Measurements from ENCODE around the gene DHRS11. TPM values are rescaled to one million over a fixed set of nuclear protein-coding genes. Genes with fewer than 3 reads are reported as not detected.

The DHRS11 gene
- polyA plus RNA-seq, 3 donors: 1.2 to 4.3 (median 2.7) TPM

DNA sequence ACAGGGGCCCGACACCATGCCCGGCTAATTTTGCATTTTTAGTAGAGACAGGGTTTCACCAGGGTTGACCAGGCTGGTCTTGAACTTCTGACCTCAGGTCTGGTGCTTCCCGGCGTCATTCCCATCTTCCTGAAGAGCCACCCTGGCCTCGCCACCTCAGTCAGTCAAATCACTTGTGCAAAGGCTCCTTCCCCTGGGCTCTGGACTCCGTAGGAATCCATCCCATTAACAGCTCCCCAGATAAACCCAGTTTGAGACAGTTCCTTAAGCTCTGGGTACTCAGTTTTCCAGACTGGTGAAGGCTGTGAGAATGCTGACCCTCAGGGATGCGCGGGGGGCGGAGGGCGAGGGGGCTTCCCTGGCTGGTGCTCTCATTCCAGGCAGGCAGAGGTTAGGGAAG, 49.2 kb downstream of the DHRS11 start:
- no peak overlapping the region for H3K4me2 ChIP-seq (replicated peaks; ENCODE audit: extremely low read depth, low read length, poor library complexity, severe bottlenecking)
- H2AFZ ChIP-seq (ENCODE audit: insufficient read depth, low read depth, low read length, poor library complexity, severe bottlenecking): no peak overlapping the region
- Mint-ChIP-seq H3K9me3 (peaks cover 0 to 8% (median 2%) of the 10 kb centered on the region in 7 donors), H3K27me3 (ENCODE audit: low read depth in 3 of 3) (peaks cover 61 to 75% (median 71%) of the 10 kb centered on the region in 3 donors), H3K4me3 (peak overlapping the region in 1 of 2 donors; percentile 74), H3K27ac (peak overlapping the region in 1 of 7 donors; percentile 56), H3K36me3 (peaks cover 0 to 2% of the 10 kb centered on the region in 2 donors), H3K4me1 (peaks cover 4% of the 10 kb centered on the region)
- no peak for DNase-seq
- H3K36me3 ChIP-seq (replicated peaks in 1 of 2; ENCODE audit: control insufficient read depth in 1 of 2, insufficient read depth in 2 of 2, low read length in 2 of 2): no peaks in the 10 kb centered on the region
- TF ChIP-seq, protein P1, sequence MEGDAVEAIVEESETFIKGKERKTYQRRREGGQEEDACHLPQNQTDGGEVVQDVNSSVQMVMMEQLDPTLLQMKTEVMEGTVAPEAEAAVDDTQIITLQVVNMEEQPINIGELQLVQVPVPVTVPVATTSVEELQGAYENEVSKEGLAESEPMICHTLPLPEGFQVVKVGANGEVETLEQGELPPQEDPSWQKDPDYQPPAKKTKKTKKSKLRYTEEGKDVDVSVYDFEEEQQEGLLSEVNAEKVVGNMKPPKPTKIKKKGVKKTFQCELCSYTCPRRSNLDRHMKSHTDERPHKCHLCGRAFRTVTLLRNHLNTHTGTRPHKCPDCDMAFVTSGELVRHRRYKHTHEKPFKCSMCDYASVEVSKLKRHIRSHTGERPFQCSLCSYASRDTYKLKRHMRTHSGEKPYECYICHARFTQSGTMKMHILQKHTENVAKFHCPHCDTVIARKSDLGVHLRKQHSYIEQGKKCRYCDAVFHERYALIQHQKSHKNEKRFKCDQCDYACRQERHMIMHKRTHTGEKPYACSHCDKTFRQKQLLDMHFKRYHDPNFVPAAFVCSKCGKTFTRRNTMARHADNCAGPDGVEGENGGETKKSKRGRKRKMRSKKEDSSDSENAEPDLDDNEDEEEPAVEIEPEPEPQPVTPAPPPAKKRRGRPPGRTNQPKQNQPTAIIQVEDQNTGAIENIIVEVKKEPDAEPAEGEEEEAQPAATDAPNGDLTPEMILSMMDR (IDR thresholded peaks at IDR 0.05): no peak
- H4K20me1 ChIP-seq (ENCODE audit: insufficient read depth, low read length): no peaks in the 10 kb centered on the region
- H3K27ac ChIP-seq (ENCODE audit: low read depth in 1 of 2, low read length in 2 of 2): no peak overlapping the region
- intact Hi-C loops (cut with micrococcal nuclease): no loop called here
- H3K79me2 ChIP-seq (ENCODE audit: insufficient read depth, low read length): no peaks in the 10 kb centered on the region
- H3K27me3 ChIP-seq (ENCODE audit: control insufficient read depth in 2 of 2, insufficient read depth in 2 of 2, low read length in 2 of 2): peaks cover 46 to 69% of the 10 kb centered on the region in 2 donors
- peaks cover 0 to 16% of the 10 kb centered on the region in 2 donors for H3K9me3 ChIP-seq (replicated peaks in 1 of 2; ENCODE audit: control insufficient read depth in 1 of 2, insufficient read depth in 1 of 2, low read length in 2 of 2)
- no peak overlapping the region for H3K4me3 ChIP-seq (replicated peaks in 1 of 3; ENCODE audit: low read depth in 2 of 3, low read length in 3 of 3)
- 79% methylated on average over 5 of the region's 10 CpGs for WGBS (ENCODE audit: insufficient coverage)
- no peak overlapping the region for H3K9ac ChIP-seq (ENCODE audit: insufficient read depth, low read length, poor library complexity, severe bottlenecking)
- H3K4me1 ChIP-seq (ENCODE audit: control insufficient read depth in 1 of 2, insufficient read depth in 2 of 2, low read length in 2 of 2): no peaks in the 10 kb centered on the region

DNA sequence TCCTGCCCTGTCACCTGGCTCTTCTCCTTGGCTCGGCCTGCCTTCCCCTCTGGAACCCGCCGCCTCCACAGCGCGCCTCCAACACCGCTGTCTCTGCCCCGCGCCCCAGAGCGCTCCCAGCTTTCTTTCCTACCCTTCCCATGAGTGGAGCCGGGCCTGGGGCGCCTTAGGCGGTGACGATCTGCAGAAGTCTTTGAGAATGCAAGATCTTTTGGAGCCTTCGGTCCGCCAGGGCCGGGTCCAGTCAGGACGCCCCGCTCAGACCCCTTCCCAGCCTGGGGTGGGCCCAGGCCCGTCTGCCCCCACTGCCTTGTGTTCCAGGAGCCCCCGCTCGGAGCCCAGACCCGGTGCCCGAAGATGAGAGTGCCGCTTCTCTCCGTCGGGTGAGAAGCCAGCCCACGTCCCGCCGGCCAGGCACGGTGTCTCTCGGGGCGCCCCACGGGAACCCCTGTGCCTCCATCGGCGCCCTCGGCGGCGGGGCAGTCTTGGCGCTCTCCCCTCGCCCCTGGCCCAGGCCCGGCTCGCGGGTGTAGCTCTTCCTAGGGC, 49.7 kb downstream of the DHRS11 start:
- Mint-ChIP-seq H3K36me3 (peaks cover 0 to 2% of the 10 kb centered on the region in 2 donors), H3K27ac (no peak overlapping the region), H3K4me1 (peaks cover 4% of the 10 kb centered on the region), H3K27me3 (ENCODE audit: low read depth in 3 of 3) (peaks cover 63 to 74% (median 73%) of the 10 kb centered on the region in 3 donors), H3K9me3 (peaks cover 0 to 8% (median 2%) of the 10 kb centered on the region in 7 donors), H3K4me3 (peak overlapping the region in 1 of 2 donors; percentile 83)
- Histone ChIP-seq H3K36me3 (replicated peaks in 1 of 2; ENCODE audit: control insufficient read depth in 1 of 2, insufficient read depth in 2 of 2, low read length in 2 of 2) (no peaks in the 10 kb centered on the region), H3K9me3 (replicated peaks in 1 of 2; ENCODE audit: control insufficient read depth in 1 of 2, insufficient read depth in 1 of 2, low read length in 2 of 2) (peaks cover 0 to 16% of the 10 kb centered on the region in 2 donors), H3K4me1 (ENCODE audit: control insufficient read depth in 1 of 2, insufficient read depth in 2 of 2, low read length in 2 of 2) (no peaks in the 10 kb centered on the region), H3K9ac (ENCODE audit: insufficient read depth, low read length, poor library complexity, severe bottlenecking) (peak overlapping the region; percentile 4), H3K27ac (ENCODE audit: low read depth in 1 of 2, low read length in 2 of 2) (no peak overlapping the region), H3K27me3 (ENCODE audit: control insufficient read depth in 2 of 2, insufficient read depth in 2 of 2, low read length in 2 of 2) (peaks cover 46 to 69% of the 10 kb centered on the region in 2 donors), H4K20me1 (ENCODE audit: insufficient read depth, low read length) (no peaks in the 10 kb centered on the region), H2AFZ (ENCODE audit: insufficient read depth, low read depth, low read length, poor library complexity, severe bottlenecking) (no peak overlapping the region), H3K4me2 (replicated peaks; ENCODE audit: extremely low read depth, low read length, poor library complexity, severe bottlenecking) (no peak overlapping the region), H3K4me3 (replicated peaks in 1 of 3; ENCODE audit: low read depth in 2 of 3, low read length in 3 of 3) (no peak overlapping the region), H3K79me2 (ENCODE audit: insufficient read depth, low read length) (no peaks in the 10 kb centered on the region)
- TF ChIP-seq, protein P1 (IDR thresholded peaks at IDR 0.05): no peak
- no peak for DNase-seq
- whole genome bisulfite sequencing (ENCODE audit: insufficient coverage): 5% methylated on average over 40 of the region's 43 CpGs
- intact Hi-C loops (cut with micrococcal nuclease): no loop called here
